ENCODE data around the gene CDH23.

CDH23 gene

DNA sequence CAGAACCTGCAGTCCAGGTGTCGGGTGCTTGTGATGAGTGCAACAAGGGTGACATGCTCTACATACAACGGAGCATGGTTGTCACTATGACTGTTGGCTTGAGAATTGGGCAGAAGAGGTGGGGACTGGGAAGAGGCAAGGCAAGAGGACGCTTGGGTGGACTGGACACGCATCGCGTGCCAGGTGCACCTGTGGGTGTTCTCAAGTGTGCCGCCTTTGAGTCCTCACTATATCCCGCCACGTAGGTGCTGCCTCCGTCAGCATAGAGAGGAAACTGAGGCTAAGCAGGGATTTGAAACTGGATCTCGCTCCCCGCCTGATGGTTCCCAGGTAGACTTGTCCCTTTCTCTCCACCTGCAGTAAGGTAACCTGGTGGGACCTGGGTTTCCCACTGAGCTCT lies 27.2 kb downstream of the CDH23 start:
- DNase-seq: no peak

DNA sequence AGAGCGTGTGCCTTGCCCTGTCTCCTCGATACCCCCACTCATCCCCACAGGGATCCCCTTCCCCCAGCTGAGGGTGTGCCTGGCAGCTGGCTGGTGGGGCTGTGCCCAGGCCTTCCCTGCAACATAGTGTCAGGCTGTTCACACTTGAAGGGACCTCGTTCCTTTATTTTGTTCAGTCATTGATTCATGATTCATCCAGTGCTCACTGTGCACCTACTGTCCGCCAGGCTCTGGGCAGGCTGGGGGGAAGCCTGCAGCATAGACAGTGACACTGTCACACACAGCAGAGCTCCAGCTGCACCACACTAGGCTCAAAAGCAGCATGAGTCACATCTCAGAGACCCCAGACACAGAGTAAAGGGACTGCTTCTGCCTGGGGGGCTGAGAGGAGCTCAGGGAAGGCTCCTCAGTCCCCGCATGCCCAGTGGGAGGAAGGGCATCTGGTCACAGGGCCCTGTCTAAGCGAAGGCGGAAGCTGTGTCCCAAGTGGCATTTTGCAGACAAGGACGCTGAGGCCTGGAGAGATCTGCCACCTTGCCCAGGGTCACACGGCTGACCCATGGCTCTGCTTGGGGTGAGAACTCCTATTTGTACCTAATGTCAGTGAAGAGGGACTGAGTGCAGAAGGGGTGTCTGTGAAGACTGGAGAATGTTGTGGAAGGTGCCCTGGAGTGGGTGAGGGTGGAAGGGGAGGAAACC lies 27.9 kb downstream of the CDH23 start:
- DNase-seq: no peak

DNA sequence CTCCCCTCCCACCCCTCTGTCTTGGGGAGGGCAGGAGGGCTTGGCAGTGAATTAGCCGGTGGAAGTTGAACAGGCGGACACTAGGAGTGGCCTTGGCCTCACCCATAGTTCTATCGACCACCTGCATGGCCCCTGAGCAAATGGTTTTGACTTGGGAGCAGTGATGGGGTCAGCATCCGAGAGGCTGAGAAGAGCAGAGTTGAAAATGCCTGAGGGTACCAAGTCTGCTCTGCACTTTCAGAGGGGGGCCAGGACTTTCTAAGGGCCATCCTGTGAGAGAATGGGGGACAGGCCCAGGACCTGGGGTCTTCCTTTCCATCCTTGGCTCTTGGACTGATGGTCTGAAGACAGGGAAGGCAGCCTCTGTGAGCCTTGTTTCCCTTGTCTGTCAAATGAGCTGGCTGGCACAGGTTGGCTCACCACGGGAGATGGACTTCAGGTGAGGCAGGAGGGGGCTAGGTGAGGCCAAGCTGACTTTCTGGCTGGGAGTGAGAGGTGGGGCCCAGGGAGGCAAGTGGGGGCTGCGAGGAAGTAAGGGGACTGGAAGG lies 29.4 kb downstream of the CDH23 start:
- DNase-seq: no peak

DNA sequence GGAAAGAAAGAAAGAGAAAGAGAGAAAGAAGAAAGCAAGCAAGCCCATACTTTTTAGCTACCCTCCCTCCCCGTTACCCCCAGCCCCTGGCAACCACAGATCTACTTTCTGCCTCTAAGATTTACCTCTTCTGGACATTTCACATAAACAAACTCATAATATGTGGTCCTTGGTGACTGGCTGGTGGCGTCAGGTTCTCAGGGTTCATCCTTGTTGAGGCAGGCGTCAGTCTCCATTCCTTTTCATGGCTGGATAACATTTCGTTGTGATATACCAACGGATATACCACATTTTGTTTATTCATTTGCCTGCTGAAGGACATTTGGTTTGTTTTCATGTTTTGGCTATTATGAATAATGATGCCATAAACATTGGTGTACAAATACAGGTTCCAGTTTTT lies 30.5 kb downstream of the CDH23 start:
- no peak for DNase-seq

- no peak for DNase-seq
Observed at GRCh38 chr10:71429304-71429703, 32.6 kb downstream of the CDH23 start.

DNA sequence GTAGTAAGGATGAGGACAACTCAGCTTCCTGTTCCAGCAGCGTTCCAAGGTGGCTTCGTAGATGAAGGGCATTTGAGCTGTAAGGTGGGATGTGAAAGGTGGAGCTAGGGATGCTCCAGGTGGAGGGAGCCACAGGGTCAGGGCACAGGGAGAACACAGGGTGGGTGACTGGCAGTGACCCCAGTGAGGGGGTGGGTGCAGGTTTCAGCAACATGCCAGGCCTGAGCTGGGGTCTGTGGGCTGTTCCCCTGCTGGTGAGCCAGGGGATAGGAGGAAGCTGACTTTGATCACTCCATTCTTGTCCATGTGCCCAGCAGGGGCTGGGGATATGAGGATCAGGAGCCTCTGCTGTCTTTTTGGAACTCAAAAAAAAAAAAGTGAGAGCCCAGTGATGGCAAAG lies 33.2 kb downstream of the CDH23 start:
- no peak for DNase-seq

DNA sequence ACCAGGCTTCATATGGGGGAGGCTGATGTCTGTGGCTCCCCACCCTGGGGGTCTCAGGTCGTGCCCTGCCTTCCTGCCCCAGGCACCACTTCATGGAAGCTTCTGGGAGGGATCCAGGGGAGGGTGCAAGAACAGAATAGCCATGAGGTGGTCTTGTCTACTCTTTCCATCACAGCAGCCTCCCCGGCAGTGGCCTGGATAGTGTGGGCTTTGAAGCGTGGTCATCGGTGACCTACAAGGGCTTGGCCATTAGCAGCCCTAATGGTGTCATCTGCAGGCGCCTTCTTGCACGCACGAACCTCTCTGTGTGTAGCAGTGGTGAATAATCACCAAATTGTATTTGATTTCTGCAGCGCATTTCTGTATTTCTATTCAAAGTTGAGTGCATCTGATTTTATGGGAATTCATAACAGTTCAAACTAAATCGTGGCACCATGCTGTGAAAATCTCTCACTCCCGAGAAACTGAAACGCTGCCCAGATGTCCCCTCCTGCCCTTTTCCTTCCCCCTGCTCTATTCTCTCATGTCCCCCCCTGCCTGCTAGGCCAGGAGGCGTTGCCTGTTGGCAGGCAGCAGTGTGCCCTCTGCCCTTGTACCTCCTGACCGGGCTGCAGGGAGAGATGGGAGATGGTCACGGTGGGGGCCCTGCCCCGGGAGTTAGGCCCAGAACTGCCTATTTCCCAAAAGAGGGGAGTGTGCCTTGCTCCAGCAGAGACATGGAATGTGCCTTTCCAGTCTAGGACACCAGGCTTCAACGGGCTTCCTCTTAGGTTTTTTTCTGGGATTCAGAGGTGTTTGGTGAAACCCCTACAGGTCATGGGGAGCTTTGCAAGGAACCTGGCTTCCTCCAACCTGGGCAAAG lies 34.8 kb downstream of the CDH23 start:
- no peak for DNase-seq

DNA sequence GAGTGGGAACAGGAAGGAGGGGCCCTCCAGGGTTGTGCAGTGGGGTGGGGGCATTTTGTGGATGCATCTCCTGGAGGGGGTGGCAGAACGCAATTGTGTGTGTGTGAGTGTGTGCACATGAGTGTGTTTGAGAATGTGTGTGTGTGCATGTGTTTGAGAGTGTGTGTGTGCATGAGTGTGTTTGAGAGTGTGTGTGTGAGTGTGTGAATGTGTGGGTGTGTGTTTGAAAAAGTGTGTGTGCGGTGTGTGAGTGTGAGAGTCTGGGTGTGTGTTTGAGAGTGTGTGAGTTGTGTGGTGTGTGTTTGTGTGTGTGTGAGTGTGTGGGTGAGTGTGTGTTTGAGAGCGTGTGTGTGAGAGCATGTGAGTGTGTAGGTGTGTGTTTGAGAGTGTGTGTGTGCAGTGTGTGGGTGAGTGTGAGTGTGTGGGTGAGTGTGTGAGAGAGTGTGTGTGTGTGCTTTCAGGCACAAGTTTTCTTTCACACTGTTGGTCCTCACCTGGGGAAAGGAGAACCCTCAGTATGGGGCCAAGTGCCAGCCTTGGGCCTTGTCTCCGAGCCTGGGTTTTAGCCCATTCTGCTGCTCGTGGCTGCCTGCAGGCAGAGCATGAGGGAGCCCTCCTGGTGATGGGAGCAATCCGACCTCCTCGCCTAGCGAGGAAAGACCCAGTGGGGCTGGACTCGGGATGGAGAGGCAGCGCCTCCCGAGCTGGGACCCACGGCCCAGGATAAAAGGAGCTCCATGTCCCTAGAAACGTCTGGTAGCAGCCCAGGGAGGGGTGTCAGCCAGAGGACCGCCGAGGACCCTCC lies 35.6 kb downstream of the CDH23 start:
- DNase-seq: no peak

- DNase-seq: no peak
Observed at GRCh38 chr10:71432956-71433767, 36.4 kb downstream of the CDH23 start.

GRCh38 chr10:71433768-71434744 lies 37.3 kb downstream of the CDH23 start:
- DNase-seq: no peak

GRCh38 chr10:71434760-71435394 lies 38.2 kb downstream of the CDH23 start:
- DNase-seq: no peak

DNA sequence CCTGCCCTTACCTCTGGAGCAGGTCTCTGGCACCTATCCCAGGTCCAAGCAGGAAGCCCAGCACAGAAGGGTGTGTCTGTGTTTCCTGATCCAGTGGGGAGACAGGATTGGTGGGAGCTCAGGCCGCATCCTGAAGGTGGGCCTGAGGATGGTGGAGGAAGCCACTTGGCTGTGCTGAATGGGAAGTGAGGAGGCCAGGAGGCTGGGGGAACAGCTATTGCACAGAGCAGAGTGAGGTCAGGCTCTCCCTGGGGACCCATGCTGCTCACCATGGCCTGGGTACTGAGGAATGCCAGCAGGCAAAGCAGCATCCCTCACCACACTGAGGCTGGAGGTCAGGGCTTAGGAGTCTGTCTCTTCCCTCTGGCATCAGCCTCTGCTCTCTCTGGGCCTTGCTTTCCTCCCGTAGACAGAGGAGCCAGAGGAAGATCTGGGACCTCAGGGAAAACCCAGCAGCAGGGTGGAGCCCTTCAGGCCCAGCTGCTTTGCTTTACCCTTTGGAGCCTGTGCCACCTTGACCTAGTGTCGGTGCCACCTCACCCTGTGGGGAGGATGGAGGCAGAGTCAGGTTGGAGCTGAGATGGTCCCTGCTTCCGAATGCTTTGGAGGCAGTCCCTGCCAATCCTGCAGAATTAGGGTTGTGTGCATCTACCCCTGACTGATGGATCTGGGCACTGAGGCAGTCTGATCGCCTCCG lies 39.0 kb downstream of the CDH23 start:
- DNase-seq: no peak

- no peak for DNase-seq
Observed at GRCh38 chr10:71436268-71437125, 39.8 kb downstream of the CDH23 start.

- DNase-seq: no peak
Observed at GRCh38 chr10:71437537-71438092, 40.9 kb downstream of the CDH23 start.

- no peak for DNase-seq
Observed at GRCh38 chr10:71438761-71439160, 42.0 kb downstream of the CDH23 start.

GRCh38 chr10:71439670-71440425 lies 43.1 kb downstream of the CDH23 start:
- no peak for DNase-seq

DNA sequence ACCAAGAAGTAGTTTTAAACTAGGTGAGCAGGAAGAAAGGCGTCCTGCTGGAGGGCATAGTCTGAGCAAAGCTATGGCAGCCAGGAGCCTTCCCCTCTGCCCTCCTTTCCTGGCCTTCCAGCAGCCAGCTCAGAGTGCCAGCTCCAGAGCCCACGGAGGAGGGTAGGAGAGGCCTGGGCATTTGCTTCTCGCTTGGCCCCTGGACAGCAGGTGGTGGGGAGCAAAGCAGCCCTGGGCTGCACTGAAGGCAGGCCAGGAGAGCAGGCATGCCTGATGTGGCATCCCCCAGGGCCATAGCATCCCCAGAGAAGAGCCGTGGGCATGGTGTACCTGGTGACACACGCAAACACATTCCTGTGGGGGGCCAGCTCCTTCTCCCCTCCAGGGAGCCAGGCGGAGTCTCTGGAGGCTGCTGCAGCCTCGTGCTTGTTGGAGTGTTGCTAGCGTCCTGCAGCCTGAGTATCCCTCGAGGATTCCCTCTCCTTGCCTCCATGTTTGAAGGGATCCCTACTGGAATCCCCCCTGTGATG lies 43.9 kb downstream of the CDH23 start:
- no peak for DNase-seq
